Activated T-cell treated with anti-CD3 and anti-CD28 coated beads, Interleukin-2, amount 50 U/mL, for 1 hour (primary cell): ENCODE data around the gene HES5.

Source experiments
- DNase-seq: peaks from one replicate; pipeline ENCODE4 v3.0.0-alpha.2; 2020

HES5 gene

DNA sequence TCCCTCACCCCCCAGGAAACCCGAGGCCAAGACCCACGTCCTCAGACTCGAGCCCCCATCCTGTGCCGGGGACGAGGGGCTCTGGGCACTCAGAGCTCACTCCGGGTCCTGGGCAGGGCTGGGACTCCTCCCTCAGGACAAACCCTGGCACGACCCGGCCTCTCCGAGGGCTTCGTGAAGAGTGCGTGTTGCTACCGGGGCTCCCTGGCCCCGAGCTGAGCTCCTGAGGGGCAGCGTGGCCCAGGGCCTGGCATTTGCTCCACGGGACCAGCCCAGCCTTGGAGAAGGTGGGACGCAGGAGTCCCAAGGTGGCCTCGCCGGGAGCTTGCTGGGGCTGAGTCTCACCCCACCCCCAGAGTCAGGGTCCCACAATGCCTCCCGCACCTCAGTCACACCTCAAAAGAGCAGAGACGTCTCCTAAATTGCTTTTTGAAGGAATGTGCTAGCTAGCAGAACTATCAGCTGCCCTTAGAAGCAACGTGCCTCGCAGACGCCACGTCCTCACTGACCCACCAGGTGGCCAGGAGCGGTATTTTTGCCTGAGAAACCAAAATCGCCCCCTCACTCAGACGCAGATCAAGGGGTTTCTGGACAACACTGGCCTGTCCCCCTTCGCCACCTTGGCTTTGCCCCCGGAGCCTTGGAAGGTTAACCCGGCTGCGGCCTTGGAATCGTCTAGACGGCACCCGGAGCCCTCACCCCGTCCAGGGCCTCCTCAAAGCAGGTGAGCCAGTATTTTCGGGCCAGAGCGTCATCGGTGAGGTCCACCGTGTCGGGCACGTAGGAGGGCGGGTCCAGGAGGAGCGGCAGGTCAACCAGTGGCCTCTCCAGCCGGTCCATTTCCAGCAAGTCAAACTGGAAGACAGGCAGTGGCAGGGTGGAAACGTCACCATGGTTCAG is 14.9 kb downstream of the HES5 start:
- DNase-seq, result no peak

DNA sequence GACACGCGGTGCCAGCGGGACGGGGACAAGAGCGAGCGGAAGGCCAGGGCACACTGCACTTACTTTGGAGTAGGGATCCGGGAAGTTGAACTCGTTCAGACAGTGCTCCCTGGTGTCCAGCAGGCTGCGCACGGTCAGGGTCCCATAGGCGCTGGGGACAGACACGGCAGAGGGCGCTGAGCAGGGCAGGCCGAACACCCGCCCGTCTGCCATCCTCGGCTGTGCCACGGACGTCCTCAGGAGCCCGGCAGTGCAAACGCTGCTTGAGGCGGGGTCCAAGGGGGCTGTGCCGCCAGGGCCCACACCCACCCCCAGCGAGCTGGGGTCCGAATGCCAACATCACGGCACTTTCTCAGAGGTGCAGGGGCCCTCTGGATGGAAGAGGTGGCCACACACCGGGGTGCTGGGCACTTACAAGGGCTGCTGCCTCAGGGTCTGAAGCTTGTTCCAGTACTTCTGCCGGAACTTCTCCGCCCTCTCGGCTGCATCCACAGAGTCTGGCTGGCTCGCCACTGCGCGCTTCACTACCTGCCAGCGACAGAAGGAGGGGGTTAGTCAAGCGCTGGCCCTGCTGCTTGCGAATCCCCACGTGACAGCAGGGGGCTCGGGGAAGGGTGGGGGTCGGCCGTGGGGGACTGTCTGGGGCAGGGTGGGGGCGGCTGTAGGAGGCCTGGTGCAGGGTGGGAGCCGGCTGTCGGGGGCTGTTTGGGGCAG is 16.0 kb downstream of the HES5 start:
- DNase-seq, result no peak

GRCh38 chr1:2512862-2513421 is 17.1 kb downstream of the HES5 start:
- no peak for DNase-seq

DNA sequence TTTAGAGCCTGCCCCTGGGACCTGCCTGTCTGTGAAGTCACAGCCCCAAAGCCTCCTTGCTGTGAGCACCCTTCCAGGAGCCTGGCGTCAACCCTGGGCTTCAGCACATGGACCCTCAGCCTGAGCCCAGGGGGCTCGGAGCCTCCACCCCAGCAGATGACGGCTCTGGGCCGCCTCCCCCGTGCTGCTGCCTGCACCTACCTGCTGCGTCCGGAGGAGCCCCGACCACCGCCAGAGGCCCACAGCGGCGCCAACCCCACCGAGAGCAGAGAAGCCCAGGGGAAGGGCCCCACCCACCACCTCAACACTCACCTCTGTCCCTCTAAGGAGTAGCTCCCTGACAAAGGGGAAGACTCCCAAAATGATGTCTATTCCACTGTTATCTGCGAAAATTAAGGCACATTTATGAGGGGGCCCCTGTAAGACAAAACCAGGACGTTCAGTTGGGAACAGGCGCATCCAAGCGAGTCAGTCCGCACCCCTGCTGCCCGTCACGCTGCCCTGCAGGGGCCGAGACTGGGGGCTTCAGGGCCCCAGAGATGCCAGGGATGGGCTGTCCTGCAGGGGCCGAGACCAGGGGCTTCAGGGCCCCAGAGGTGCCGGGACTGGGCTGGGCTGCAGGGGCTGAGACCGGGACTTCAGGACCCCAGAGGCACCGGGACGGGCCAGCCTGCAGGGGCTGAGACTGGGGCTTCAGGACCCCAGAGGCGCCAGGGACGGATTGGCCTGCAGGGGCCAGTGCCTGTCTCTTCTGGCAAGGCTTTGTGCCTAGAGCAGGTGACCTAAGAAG is 19.5 kb downstream of the HES5 start:
- no peak for DNase-seq

DNA sequence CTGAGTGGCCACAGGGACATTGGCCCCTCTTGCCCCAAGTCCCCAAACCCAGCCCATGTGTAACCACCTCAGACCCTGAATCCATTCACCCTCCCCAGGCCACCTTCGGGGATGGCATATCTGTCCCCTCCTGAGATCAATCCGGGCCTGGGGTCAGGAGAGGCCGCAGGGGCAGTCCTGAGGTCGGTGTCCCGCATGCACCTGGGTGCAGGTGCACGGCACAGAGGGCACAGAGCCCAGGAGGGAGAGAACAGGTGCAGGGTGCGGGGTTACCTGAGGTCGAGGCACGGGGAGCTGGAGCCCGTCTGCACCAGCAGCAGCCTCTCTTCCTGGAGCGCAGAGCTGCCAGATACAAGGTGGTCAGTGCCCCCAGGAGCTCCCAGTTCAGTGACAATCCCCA is 20.5 kb downstream of the HES5 start:
- no peak for DNase-seq

- no peak for DNase-seq
These were observed 21.3 kb downstream of the HES5 start for GRCh38 chr1:2508751-2509150.

DNA sequence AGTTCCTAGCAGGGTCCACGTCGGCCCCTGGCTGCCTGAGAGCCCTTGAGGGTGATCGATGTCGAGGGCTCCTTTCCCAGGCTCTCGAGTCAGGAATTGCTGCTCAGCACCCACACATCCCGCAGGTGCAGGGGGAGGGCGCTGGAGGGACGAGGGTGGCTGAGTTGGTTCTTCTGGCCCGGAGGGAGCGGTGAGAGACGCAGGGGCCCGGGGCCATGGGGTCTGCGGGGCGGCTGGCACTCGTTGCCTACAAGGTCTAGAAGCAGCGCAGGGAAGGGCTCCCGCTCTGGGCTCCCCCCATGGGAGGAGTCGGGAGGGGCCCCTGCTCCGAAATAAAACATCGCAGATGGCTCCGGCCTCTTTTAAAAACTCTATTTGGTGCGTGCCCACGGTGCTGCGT is 21.9 kb downstream of the HES5 start:
- no peak for DNase-seq

GRCh38 chr1:2507744-2508155 is 22.3 kb downstream of the HES5 start:
- no peak for DNase-seq

DNA sequence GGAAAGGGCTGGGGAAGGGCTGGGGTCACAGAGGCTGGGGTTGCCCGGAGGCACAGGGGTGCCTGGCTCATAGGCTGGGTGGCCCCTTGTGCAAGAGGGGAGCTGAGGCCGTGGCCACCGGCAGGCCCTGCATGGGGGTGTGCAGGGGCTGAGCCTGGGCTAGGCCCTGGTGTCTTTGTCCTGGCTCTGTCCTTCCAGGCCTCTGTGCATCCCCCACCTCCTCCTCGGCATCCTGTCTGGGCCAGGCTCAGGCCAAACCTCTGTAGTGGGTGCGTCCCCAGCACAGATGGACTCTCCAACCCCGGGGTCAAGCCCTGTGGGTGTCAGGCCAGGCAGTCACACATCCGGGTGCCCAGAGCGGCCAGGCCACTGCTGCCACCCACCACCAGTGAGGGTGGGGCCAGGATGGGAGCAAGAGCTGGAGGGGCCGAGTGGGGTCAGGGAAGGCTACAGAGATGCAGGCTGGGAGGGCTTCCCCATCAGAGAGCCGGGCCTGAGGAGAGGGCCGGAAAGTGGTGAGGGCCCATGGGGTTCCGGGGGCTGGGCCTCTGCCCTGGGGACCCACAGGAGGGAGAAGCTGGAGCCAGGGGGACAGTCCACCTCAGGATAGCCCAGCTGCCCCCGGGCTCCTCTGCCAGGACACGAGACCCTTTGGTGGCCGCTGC is 23.0 kb downstream of the HES5 start:
- DNase-seq, result no peak

GRCh38 chr1:2506007-2506860 is 23.8 kb downstream of the HES5 start:
- DNase-seq, result no peak

GRCh38 chr1:2505461-2505994 is 24.5 kb downstream of the HES5 start:
- no peak for DNase-seq

DNA sequence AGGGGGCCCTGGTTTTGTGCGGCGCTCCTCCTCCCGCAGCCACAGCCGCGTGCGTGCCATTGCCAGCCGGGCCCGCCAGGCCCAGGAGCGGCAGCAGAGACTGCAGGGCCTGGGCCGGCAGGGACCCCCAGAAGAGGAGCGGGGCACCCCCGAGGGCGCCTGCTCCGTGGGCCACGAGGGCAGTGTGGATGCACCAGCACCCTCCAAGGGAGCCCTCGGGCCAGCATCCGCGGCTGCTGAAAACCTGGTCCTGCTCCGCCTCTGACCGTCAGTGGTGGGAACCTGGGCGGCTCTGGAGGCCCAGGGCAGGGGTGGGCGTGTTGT is 25.2 kb downstream of the HES5 start:
- no peak for DNase-seq

DNA sequence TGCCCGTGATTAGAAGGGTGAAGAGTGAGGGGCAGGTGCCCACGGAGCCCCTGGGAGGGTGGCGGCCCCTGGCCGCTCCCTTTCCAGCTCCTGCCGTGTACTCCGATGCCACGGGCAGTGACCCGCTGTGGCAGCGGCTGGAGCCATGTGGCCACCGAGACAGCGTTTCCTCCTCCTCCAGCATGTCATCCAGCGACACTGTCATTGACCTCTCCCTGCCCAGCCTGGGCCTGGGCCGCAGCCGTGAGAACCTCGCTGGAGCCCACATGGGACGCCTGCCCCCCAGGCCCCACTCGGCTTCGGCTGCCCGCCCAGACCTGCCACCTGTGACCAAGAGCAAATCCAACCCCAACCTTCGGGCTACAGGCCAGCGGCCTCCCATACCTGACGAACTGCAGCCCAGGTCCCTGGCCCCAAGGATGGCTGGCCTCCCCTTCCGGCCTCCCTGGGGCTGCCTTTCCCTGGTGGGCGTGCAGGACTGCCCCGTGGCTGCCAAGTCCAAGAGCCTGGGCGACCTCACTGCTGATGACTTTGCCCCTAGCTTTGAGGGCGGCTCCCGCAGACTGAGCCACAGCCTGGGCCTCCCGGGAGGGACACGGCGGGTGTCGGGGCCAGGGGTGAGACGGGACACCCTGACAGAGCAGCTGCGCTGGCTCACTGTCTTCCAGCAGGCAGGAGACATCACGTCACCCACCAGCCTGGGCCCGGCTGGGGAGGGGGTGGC is 25.7 kb downstream of the HES5 start:
- DNase-seq, result no peak

- DNase-seq, result no peak
These were observed 26.4 kb downstream of the HES5 start for GRCh38 chr1:2503554-2504224.

DNA sequence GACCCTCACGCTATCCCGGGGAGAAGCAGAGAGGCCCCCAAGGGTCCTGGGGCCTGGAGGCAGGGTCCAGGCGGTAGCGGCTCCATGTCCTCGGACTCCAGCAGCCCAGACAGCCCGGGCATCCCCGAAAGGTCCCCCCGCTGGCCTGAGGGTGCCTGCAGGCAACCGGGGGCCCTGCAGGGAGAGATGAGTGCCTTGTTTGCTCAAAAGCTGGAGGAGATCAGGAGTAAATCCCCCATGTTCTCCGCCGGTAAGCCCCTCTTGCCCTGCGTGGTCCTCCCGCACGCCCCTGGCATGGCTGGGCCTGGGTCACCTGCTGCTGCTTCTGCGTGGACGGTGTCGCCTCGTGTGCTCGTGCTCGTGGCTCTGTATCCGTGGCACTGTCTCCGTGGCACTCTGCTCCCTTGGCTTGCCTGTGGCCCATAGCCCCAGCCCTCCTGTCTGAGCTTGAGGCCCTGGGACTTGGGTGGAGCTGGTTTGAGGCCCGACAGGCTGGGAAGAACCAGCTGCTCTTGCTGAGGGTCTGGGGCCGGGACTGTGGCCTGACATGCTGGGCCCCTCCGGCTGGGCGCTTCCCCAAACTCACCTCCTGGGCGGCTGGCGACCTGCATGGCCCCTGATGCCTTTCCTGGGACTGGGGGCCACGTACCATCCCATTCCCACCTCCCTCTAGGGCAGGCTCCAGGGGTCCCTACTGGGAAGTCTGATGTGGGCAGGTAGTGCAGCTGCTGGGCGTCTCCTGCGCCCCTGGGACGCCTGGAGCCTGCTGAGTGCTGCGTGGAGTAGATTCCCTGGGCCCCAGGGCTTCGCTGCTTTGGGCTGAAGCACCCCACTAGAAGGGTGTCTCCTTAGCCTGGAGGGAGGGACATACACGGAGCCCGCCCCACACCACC is 27.2 kb downstream of the HES5 start:
- no peak for DNase-seq

GRCh38 chr1:2502210-2502609 is 27.9 kb downstream of the HES5 start:
- DNase-seq, result no peak

DNA sequence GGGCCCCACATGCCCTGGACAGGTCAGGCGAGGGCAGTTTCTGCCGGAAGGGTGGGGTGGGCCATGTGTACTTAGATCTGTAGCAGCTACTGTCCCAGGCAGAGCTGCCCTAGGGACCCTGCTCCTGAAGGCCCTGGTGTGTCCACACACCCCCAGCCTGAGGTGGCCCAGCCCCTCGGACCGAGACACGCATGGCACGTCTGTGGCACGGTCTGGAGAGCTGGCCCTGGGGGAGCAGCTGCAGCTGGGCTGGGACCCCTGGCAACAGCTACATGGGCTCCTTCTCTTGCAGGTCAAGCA is 28.3 kb downstream of the HES5 start:
- no peak for DNase-seq

DNA sequence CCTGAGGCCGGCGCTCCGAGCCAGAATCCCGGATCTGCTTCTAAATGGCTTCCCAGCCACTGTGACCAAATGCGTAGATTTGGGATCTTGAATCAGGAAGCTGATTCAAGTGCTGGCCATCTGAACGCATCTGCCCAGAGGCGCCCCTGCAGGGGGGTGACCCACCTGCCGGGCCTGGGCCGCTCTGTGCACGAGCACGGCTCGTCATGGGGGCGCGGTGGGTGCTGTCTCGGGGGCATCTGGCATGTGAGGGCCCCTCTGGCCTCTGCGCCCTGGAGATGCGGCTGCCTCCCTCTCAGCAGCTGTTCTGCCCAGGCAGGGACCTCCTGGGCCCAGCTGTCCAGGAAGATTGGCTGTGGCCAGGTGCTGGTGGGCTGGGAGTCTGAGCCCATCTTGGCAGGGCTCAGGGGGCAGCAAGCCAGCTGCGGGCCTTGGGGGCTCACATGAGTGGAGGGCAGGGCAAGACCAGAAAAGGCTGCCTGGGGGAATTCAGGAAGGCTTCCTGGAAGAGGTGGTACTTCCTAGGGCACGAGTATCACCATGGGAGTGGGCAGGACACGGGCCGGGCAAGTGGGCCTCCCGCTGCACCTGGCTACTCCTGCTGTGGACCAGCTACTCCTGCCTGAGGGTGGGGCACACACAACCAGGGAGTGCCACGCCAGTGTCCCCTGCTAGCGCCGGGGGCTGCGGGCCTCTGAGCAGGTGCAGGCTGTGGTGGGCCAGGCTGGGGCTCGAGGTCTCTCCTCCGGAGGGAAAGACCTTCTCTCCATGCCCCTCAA is 28.8 kb downstream of the HES5 start:
- DNase-seq, result no peak
